ENCODE data around the gene IRF2. TPM values are rescaled to one million over a fixed set of nuclear protein-coding genes. Genes with fewer than 3 reads are reported as not detected.
A peak's percentile ranks its signal among the peaks of the same experiment; 100 is the strongest.

Gene IRF2
- polyA plus RNA-seq, 1 donor (not counting 4 experiments of a cell fraction or from before 2014, with no cell fraction given) = 23.8 TPM

DNA sequence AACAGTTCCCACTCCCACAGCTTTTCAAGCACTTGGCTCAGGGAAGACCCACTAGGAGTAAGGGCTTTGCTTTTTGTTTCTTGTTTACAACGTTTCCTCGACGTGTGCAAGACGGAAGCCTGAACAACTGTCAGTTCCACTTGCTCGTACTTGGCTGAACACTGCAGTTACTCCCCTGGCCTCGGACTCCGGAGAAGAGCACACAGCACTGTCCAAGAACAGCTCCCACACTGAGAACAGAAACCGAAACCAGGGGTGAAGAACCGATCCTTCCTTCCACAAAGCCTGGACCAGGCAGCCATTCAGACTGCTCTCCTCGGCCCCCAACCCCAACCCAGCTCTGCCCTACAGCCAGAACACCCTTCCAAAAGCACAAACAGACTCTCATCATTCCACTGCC, 25.5 kb downstream of the IRF2 start:
- no peak overlapping the region for H2AFZ ChIP-seq (ENCODE audit: control insufficient read depth, low read length)
- H3K36me3 ChIP-seq (ENCODE audit: control insufficient read depth in 2 of 2, extremely low read depth in 1 of 2, insufficient read depth in 2 of 2, low read length in 2 of 2) = peaks cover 0 to 3% of the 10 kb centered on the region in 2 experiments
- TF ChIP-seq EZH2 (IDR thresholded peaks at IDR 0.05; ENCODE audit: low read length) (no peak), CTCF (optimal IDR thresholded peaks at IDR 0.05 in 1 of 3, IDR thresholded peaks at IDR 0.05 in 1 of 3, conservative IDR thresholded peaks at IDR 0.05 in 1 of 3; ENCODE audit: extremely low read depth in 1 of 3, insufficient read depth in 2 of 3, low read length in 3 of 3) (no peak)
- no peaks in the 10 kb centered on the region for H3K9me1 ChIP-seq (ENCODE audit: control insufficient read depth, extremely low read depth, insufficient read depth, low read length)
- no peak overlapping the region for H3K9ac ChIP-seq (ENCODE audit: control insufficient read depth, extremely low read depth, insufficient read depth, low read length)
- H3K79me2 ChIP-seq (ENCODE audit: control insufficient read depth, insufficient read depth, low read length) = peaks cover 64% of the 10 kb centered on the region
- H3K27me3 ChIP-seq (ENCODE audit: control insufficient read depth, extremely low read depth, insufficient read depth, low read length) = no peaks in the 10 kb centered on the region
- DNase-seq (ENCODE audit: low read depth, low spot score) = no peak
- H3K4me3 ChIP-seq (ENCODE audit: control insufficient read depth in 2 of 3, extremely low read depth in 1 of 3, insufficient read depth in 2 of 3, low read depth in 1 of 3, low read length in 3 of 3) = peak overlapping the region in 2 of 3 experiments; percentile 25 to 27
- dilution Hi-C loops (cut with MboI; ENCODE audit: extremely low pct_ligation_motif_present, low sequenced_read_pairs) = no loop called here
- H3K27ac ChIP-seq (ENCODE audit: control insufficient read depth, insufficient read depth, low read length) = no peak overlapping the region
- no peak for FAIRE-seq
- no peaks in the 10 kb centered on the region for H3K9me3 ChIP-seq (ENCODE audit: control insufficient read depth, low read depth, low read length)
- H3K4me2 ChIP-seq (ENCODE audit: control insufficient read depth, extremely low read depth, insufficient read depth, low read depth, low read length) = peak overlapping the region; percentile 55
- H3K4me1 ChIP-seq (ENCODE audit: control insufficient read depth, extremely low read depth, insufficient read depth, low read length) = peaks cover 22% of the 10 kb centered on the region
- H4K20me1 ChIP-seq (ENCODE audit: control insufficient read depth, extremely low read depth, insufficient read depth, low read length) = no peaks in the 10 kb centered on the region

- dilution Hi-C loops (cut with MboI; ENCODE audit: extremely low pct_ligation_motif_present, low sequenced_read_pairs) = no loop called here
- peaks cover 68% of the 10 kb centered on the region for H3K79me2 ChIP-seq (ENCODE audit: control insufficient read depth, insufficient read depth, low read length)
- H3K4me3 ChIP-seq (ENCODE audit: control insufficient read depth in 2 of 3, extremely low read depth in 1 of 3, insufficient read depth in 2 of 3, low read depth in 1 of 3, low read length in 3 of 3) = no peak overlapping the region
- peaks cover 15% of the 10 kb centered on the region for H3K4me1 ChIP-seq (ENCODE audit: control insufficient read depth, extremely low read depth, insufficient read depth, low read length)
- H3K9me1 ChIP-seq (ENCODE audit: control insufficient read depth, extremely low read depth, insufficient read depth, low read length) = no peaks in the 10 kb centered on the region
- TF ChIP-seq CTCF (optimal IDR thresholded peaks at IDR 0.05 in 1 of 3, IDR thresholded peaks at IDR 0.05 in 1 of 3, conservative IDR thresholded peaks at IDR 0.05 in 1 of 3; ENCODE audit: extremely low read depth in 1 of 3, insufficient read depth in 2 of 3, low read length in 3 of 3) (no peak), EZH2 (IDR thresholded peaks at IDR 0.05; ENCODE audit: low read length) (no peak)
- peak overlapping the region; percentile 55 for H3K4me2 ChIP-seq (ENCODE audit: control insufficient read depth, extremely low read depth, insufficient read depth, low read depth, low read length)
- no peak overlapping the region for H3K9ac ChIP-seq (ENCODE audit: control insufficient read depth, extremely low read depth, insufficient read depth, low read length)
- FAIRE-seq (no peak), DNase-seq (ENCODE audit: low read depth, low spot score) (no peak)
- H3K36me3 ChIP-seq (ENCODE audit: control insufficient read depth in 2 of 2, extremely low read depth in 1 of 2, insufficient read depth in 2 of 2, low read length in 2 of 2) = peaks cover 0 to 3% of the 10 kb centered on the region in 2 experiments
- H2AFZ ChIP-seq (ENCODE audit: control insufficient read depth, low read length) = no peak overlapping the region
- no peaks in the 10 kb centered on the region for H3K9me3 ChIP-seq (ENCODE audit: control insufficient read depth, low read depth, low read length)
- no peaks in the 10 kb centered on the region for H3K27me3 ChIP-seq (ENCODE audit: control insufficient read depth, extremely low read depth, insufficient read depth, low read length)
- no peaks in the 10 kb centered on the region for H4K20me1 ChIP-seq (ENCODE audit: control insufficient read depth, extremely low read depth, insufficient read depth, low read length)
- no peak overlapping the region for H3K27ac ChIP-seq (ENCODE audit: control insufficient read depth, insufficient read depth, low read length)
Measured at GRCh38 chr4:184448141-184448540, 26.2 kb downstream of the IRF2 start.
